Right lobe of liver (tissue), 6 donors: Measurements from ENCODE around the gene FHL3. TPM values are rescaled to one million over a fixed set of nuclear protein-coding genes. Genes with fewer than 3 reads are reported as not detected.

Source experiments
- ATAC-seq, 4 donors: fragments of 200-7000 bp; cut with Tn5 transposase; one replicate each; pipeline ENCODE4 v1.9.1; 2020; ENCODE audit warnings: mild to moderate bottlenecking in 4 of 4, moderate library complexity in 4 of 4
- DNase-seq, 3 donors: peaks; one replicate each; pipeline ENCODE4 v3.0.0-alpha.2; 2020
- H3K27ac ChIP-seq, 3 donors: fragments of 200-600 bp; one replicate each; pipeline ENCODE4 v1.8.0; 2022
- H3K27me3 ChIP-seq, 2 donors: fragments of 200-600 bp; one replicate each; pipeline ENCODE4 v1.8.0; 2022
- H3K36me3 ChIP-seq, 4 donors: fragments of 200-600 bp; sonication (generic) in 1 of 4; one replicate each; pipeline versions ENCODE4 v1.5.1 to v1.8.0; 2017 to 2022; ENCODE audit warnings: control low read depth in 1 of 4
- H3K4me1 ChIP-seq, 4 donors: fragments of 200-600 bp; sonication (generic) in 1 of 4; one replicate each; pipeline versions ENCODE4 v1.5.1 to v1.8.0; 2017 to 2022; ENCODE audit warnings: control low read depth in 1 of 4
- H3K4me3 ChIP-seq, 3 donors: fragments of 200-600 bp; one replicate each; pipeline ENCODE4 v1.8.0; 2022
- H3K9me3 ChIP-seq, 4 donors: fragments of 200-600 bp; sonication (generic) in 1 of 4; one replicate each; pipeline versions ENCODE4 v1.5.1 to v1.8.0; 2017 to 2022; ENCODE audit warnings: control low read depth in 1 of 4
- CTCF ChIP-seq, 4 donors: fragments of 200-600 bp in 3 of 4; fragments of 450-650 bp in 1 of 4; IDR thresholded peaks; one replicate each; pipeline versions ENCODE4 v1.5.1 to v1.8.0; 2016 to 2022; ENCODE audit warnings: antibody characterized with exemption in 4 of 4, mild to moderate bottlenecking in 2 of 4
- POLR2A ChIP-seq: fragments of 450-650 bp; IDR thresholded peaks from one replicate; pipeline ENCODE4 v1.6.1; 2017; ENCODE audit warnings: antibody characterized with exemption, mild to moderate bottlenecking
- WGBS: methylation state at CpG from one replicate; pipeline ENCODE4 v1.1.6; 2018; ENCODE audit warnings: low coverage, low lambda C conversion rate; ENCODE audit not compliant: insufficient coverage; ENCODE audit errors: missing lambda C conversion rate; 5-methylcytosine and 5-hydroxymethylcytosine counted together
- intact Hi-C, 2 donors: fragments of 100-400 bp; cut with DNase I; formaldehyde crosslinking; loops; one replicate each; pipeline versions ENCODE4 v1.11.2 to v1.14.1; 2022
- total RNA-seq, 6 experiments: library from RNA; depleted of rRNA in 2 of 6; stranded (reverse); fragments of >200 nt in 2 of 6; fragmentation: NEBNext Ultra II Directional in 3 of 6; extraction: Animal tissue kit (Norgen Biotek cat#: 25700) in 3 of 6; gene quantifications; one replicate each; pipeline versions ENCODE4 v1.1.0 to v1.2.4, GENCODE V29; 2016 to 2023
- donor health status: DM: no; HTN: yes; CAD: no.
- donor health status: DM: no; HTN: no; CAD: no.
- donor health status: DM: no; HTN: no; CAD: no.
- donor health status: DM: no; HTN: yes; CAD: no.
- donor health status: DM: no; HTN: yes; CAD: no.

FHL3 gene
- total RNA-seq, 6 experiments from 2014 or later = 1.3 to 7.1 (median 4.4) TPM

- 18% methylated on average over 24 of the region's 26 CpGs for WGBS
- Histone ChIP-seq H3K4me1 (no peaks in the 10 kb centered on the region), H3K9me3 (no peaks in the 10 kb centered on the region), H3K27ac (peak overlapping the region; percentile 39 to 72 (median 57)), H3K36me3 (no peaks in the 10 kb centered on the region), H3K4me3 (peak overlapping the region; percentile 41 to 60 (median 50)), H3K27me3 (no peaks in the 10 kb centered on the region)
- no peak for TF ChIP-seq POLR2A
- intact Hi-C loops = no loop called here
- no peak for ATAC-seq
- peak in 1 of 3 donors; percentile 54 for DNase-seq
These were observed 818 bp downstream of the FHL3 start for GRCh38 chr1:38004284-38005108.

GRCh38 chr1:38003261-38004250 lies 1.8 kb downstream of the FHL3 start:
- Histone ChIP-seq H3K4me3 (peak overlapping the region in 2 of 3 donors; percentile 41 to 50), H3K36me3 (no peaks in the 10 kb centered on the region), H3K4me1 (peaks cover 0 to 3% (median 0%) of the 10 kb centered on the region in 4 donors), H3K27me3 (no peaks in the 10 kb centered on the region), H3K27ac (peak overlapping the region in 2 of 3 donors; percentile 57 to 72), H3K9me3 (no peaks in the 10 kb centered on the region)
- TF ChIP-seq CTCF (IDR thresholded peaks at IDR 0.05) (no peak), POLR2A (no peak)
- DNase-seq (no peak), ATAC-seq (no peak)
- no CpG with 5 or more reads among the region's 8 CpGs for WGBS
- intact Hi-C loops = no loop called here

GRCh38 chr1:38000529-38001455 lies 4.5 kb downstream of the FHL3 start:
- 66% methylated on average over 4 of the region's 13 CpGs for WGBS
- TF ChIP-seq POLR2A (no peak), CTCF (IDR thresholded peaks at IDR 0.05) (no peak)
- Histone ChIP-seq H3K4me3 (no peak overlapping the region), H3K9me3 (no peaks in the 10 kb centered on the region), H3K27ac (peak overlapping the region; percentile 40 to 90 (median 59)), H3K36me3 (no peaks in the 10 kb centered on the region), H3K27me3 (no peaks in the 10 kb centered on the region), H3K4me1 (peaks cover 0 to 3% (median 0%) of the 10 kb centered on the region in 4 donors)
- intact Hi-C loops = no loop called here
- ATAC-seq (peak in 1 of 4 donors; percentile 20), DNase-seq (no peak)

GRCh38 chr1:38000233-38000528 lies 5.1 kb downstream of the FHL3 start:
- intact Hi-C loops = no loop called here
- H3K4me3 ChIP-seq = no peak overlapping the region
- peaks cover 0 to 3% (median 0%) of the 10 kb centered on the region in 4 donors for H3K4me1 ChIP-seq
- H3K36me3 ChIP-seq = no peaks in the 10 kb centered on the region
- 58% methylated on average over 2 of the region's 2 CpGs for WGBS
- ATAC-seq = no peak
- TF ChIP-seq POLR2A = no peak
- no peak for TF ChIP-seq CTCF (IDR thresholded peaks at IDR 0.05)
- peak overlapping the region; percentile 40 to 90 (median 59) for H3K27ac ChIP-seq
- H3K9me3 ChIP-seq = no peaks in the 10 kb centered on the region
- H3K27me3 ChIP-seq = no peaks in the 10 kb centered on the region
- DNase-seq = no peak
